Cardiac ventricle fibroblast (primary cell): Measurements from ENCODE around the gene NOS1. TPM values are rescaled to one million over a fixed set of nuclear protein-coding genes. Genes with fewer than 3 reads are reported as not detected.

Experiments
- total RNA-seq: library from RNA; depleted of rRNA; stranded (reverse); fragments of >200 nt; gene quantifications from 2 replicates; pipeline ENCODE4 v1.2.3, GENCODE V29; 2015

The NOS1 gene
- total RNA-seq = not detected in 2 replicates

GRCh38 chr12:117361347-117361751, at the start of gene NOS1:
NOS1 (minus strand) TSS chr12:117361626; CDS start chr12:117331069, 30,557 bp downstream.

DNA sequence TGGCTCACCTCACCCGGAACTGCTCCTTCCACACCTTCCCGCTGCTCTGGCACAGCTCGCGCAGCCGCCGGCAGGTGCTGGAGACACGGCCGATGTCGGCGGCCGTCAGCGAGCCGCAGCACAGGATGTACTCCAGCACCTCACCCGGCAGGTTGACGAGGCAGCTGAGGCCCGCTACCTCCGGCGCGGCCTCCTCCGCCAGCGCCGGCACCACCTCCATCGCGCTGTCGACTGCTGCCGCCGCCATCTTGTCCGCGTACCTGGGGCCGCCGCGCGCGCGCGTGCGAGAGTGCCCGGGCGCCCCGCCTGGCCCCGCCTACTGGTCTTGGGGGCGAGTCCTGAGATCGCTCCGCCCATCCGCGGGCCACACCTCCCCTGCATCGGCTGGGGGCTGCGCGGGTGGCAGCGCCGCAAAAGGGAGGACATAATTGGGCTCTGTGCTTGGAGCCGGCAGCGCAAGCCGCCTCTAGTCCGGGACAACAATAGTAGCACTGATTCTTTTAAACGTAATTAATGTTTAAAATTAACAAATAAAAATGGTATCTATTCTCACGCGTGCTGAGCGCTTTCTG, 171.1 kb downstream of the NOS1 start, which contains the start of gene FBXO21:
Gene FBXO21 (minus strand): TSS at position 261 of the 572 bp plus-strand sequence. CDS start 14 bp downstream, at position 247.

Other genes starting within 250 kb of the NOS1 start
- 47.7 and 93.6 TPM in 2 replicates for gene FBXO21, start 171.2 kb downstream of the NOS1 start, total RNA-seq